ENCODE data around the gene DDX25. TPM values are rescaled to one million over a fixed set of nuclear protein-coding genes. Genes with fewer than 3 reads are reported as not detected.

Gene DDX25
- total RNA-seq, 4 donors from 2014 or later: 0.38 TPM; not detected in 3

DNA sequence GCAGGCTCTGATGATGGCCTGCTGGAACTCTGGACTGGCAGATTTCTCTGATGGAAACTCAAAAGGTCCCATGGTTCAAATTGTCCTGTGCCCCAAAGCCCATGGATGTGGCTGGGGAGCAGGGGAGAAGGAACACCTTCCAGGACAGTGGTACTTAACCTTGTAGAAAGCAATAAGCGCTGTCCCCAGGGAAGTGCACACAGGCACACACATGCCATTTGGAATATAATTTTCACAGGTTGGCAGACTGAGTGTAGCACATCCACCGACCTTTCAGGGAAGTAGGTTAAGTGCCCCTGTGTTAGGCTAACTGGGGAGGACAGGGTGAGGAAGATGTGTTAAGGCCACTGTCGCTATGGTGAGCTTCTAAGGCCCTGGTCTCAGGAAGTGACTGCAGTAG, 17.8 kb downstream of the DDX25 start:
- no peak for DNase-seq
- TF ChIP-seq, protein P1, sequence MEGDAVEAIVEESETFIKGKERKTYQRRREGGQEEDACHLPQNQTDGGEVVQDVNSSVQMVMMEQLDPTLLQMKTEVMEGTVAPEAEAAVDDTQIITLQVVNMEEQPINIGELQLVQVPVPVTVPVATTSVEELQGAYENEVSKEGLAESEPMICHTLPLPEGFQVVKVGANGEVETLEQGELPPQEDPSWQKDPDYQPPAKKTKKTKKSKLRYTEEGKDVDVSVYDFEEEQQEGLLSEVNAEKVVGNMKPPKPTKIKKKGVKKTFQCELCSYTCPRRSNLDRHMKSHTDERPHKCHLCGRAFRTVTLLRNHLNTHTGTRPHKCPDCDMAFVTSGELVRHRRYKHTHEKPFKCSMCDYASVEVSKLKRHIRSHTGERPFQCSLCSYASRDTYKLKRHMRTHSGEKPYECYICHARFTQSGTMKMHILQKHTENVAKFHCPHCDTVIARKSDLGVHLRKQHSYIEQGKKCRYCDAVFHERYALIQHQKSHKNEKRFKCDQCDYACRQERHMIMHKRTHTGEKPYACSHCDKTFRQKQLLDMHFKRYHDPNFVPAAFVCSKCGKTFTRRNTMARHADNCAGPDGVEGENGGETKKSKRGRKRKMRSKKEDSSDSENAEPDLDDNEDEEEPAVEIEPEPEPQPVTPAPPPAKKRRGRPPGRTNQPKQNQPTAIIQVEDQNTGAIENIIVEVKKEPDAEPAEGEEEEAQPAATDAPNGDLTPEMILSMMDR (IDR thresholded peaks at IDR 0.05): no peak
- TF ChIP-seq POLR2A (IDR thresholded peaks at IDR 0.05): no peak
- Histone ChIP-seq H3K4me3 (no peak overlapping the region), H3K27me3 (peaks cover 0 to 40% (median 0%) of the 10 kb centered on the region in 4 donors), H3K4me1 (no peaks in the 10 kb centered on the region), H3K9me3 (no peaks in the 10 kb centered on the region), H3K36me3 (no peaks in the 10 kb centered on the region), H3K27ac (no peak overlapping the region)
- intact Hi-C loops (cut with DNase I): loop anchor here (5.0 kb wide), 1 partner anchor 275 kb away; no protein-coding TSS in a partner anchor
- WGBS, 2 donors: 63 to 90% methylated on average over 3 of the region's 3 CpGs

DNA sequence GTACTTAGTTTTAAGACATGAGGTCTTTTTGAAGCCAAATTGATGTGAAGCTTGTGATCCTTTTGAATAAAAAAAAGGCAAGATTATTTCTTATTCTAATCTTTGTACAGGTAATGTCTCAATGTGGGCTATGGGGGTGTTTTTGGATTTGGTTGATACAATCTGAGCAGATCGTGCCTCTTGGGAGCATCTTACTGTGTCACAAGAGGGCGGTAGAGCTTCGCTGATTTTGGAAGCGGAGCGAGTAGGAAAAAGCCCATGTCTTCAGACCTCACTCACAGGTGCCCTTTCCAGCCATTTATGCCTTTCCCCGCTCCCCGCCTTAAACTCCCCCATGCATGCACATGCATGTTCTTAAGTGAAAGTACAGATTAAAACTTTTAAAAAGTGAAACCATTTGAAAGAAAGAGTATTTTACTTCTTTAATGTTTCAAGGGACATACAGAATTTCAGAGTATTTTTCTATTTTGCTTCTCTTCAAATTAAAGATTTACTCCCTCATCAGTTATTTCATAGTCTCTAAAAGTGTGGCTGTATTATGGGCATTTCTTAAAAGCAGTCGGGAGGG, 18.8 kb downstream of the DDX25 start:
- Histone ChIP-seq H3K4me1 (no peaks in the 10 kb centered on the region), H3K9me3 (no peaks in the 10 kb centered on the region), H3K36me3 (no peaks in the 10 kb centered on the region), H3K27ac (no peak overlapping the region), H3K27me3 (peaks cover 0 to 33% (median 0%) of the 10 kb centered on the region in 4 donors), H3K4me3 (no peak overlapping the region)
- intact Hi-C loops (cut with DNase I): loop anchor here (5.0 kb wide), 1 partner anchor 274 kb away; no protein-coding TSS in a partner anchor
- no peak for DNase-seq
- TF ChIP-seq, protein P1 (IDR thresholded peaks at IDR 0.05): peak; percentile 54 to 80 (median 69)
- no peak for TF ChIP-seq POLR2A (IDR thresholded peaks at IDR 0.05)
- 4 to 6% methylated on average over 8 of the region's 8 CpGs for WGBS, 2 donors

DNA sequence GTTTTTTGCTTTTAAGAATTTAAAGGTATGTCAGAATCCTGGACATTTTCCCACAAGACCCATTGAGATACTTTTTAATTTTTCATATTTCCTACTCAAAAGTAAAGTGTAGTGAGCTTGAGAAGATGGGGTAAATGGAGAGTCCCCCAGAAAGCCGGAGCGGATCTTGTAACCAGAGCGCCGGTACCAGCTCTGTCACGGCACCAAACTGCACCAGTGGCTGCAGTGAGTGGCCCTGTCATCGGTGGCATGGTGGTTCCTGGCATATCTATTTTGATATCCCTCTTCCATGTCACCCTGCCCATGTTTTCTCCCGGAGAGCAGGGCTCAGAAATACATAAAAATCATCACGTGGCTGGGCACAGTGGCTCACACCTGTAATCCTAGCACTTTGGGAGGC, 19.3 kb downstream of the DDX25 start:
- no peak for DNase-seq
- Histone ChIP-seq H3K9me3 (no peaks in the 10 kb centered on the region), H3K27me3 (peaks cover 0 to 27% (median 0%) of the 10 kb centered on the region in 4 donors), H3K36me3 (no peaks in the 10 kb centered on the region), H3K27ac (no peak overlapping the region), H3K4me1 (no peaks in the 10 kb centered on the region), H3K4me3 (no peak overlapping the region)
- intact Hi-C loops (cut with DNase I): loop anchor here (5.0 kb wide), 1 partner anchor 274 kb away; no protein-coding TSS in a partner anchor
- WGBS, 2 donors: 89 to 93% methylated on average over 7 to 8 of the region's 8 CpGs
- TF ChIP-seq POLR2A (IDR thresholded peaks at IDR 0.05): no peak

DNA sequence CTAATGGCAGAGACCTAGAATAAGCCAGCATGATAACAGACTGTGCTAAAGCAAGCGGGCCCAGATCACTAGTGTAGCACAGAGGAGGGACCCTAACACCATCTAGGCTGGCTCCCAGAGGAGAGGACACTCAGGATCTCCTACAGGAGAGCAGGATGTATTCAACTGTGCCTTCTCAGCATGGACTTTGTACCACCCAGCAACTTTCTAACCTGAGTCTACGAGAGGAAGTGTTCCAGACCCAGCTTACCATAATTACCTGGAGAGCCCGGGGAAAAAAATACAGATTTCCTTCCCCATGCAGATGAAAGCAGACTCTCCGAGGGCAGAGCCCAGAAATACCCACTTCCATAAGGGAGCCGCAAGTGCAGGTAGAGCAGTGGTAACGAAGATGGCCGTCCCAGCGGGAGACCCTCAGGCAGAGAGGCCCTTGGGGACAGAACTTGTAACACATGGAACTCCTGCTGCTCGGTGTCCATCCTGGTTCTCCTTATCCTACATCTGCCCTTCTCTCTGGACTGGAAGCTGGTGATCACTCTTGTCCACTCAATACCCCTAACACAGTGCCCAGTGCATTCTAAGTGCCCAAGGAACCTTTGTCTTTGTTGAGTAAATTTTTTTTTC, 20.2 kb downstream of the DDX25 start:
- Histone ChIP-seq H3K4me3 (no peak overlapping the region), H3K36me3 (no peaks in the 10 kb centered on the region), H3K27me3 (peaks cover 0 to 23% (median 0%) of the 10 kb centered on the region in 4 donors), H3K9me3 (no peaks in the 10 kb centered on the region), H3K27ac (no peak overlapping the region), H3K4me1 (no peaks in the 10 kb centered on the region)
- DNase-seq: no peak
- TF ChIP-seq POLR2A (IDR thresholded peaks at IDR 0.05): no peak
- TF ChIP-seq, protein P1 (IDR thresholded peaks at IDR 0.05): no peak
- intact Hi-C loops (cut with DNase I): loop anchor here (5.0 kb wide), 1 partner anchor 273 kb away; no protein-coding TSS in a partner anchor
- 84 to 90% methylated on average over 7 to 9 of the region's 9 CpGs for WGBS, 2 donors

DNA sequence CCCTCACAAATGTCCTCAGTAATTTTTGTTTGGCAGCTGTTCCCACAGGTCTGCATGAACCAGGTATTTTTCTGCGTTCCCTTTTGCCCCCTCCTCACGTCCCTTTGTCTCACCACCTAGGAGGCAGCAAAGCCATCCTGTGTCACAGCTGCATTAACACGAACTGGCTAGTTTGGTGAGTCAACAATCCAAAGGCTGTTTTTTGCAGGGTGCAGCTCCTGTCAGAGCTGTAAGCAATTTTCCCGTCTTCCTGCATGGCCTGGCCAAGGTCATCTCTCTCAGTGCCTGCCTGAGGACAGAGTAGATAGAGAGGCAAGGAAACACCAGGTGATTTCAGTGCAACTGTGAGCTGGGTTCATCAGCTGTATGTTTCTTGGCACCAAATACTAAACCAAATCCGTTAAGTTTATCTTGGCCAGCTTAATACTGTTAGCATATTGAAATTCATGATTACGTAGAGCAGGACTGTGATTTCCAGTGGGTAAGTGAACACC, 21.0 kb downstream of the DDX25 start:
- H3K36me3 ChIP-seq: no peaks in the 10 kb centered on the region
- DNase-seq: no peak
- intact Hi-C loops (cut with DNase I): no loop called here
- no peak overlapping the region for H3K4me3 ChIP-seq
- H3K9me3 ChIP-seq: no peaks in the 10 kb centered on the region
- peaks cover 0 to 20% (median 0%) of the 10 kb centered on the region in 4 donors for H3K27me3 ChIP-seq
- TF ChIP-seq POLR2A (IDR thresholded peaks at IDR 0.05): no peak
- TF ChIP-seq, protein P1 (IDR thresholded peaks at IDR 0.05): no peak
- no peak overlapping the region for H3K27ac ChIP-seq
- H3K4me1 ChIP-seq: no peaks in the 10 kb centered on the region
- WGBS, 2 donors: 62 to 66% methylated on average over 6 of the region's 6 CpGs
